ENCODE results near the gene COMMD7. TPM values are rescaled to one million over a fixed set of nuclear protein-coding genes. Genes with fewer than 3 reads are reported as not detected.
"Not testable (repeated sequence)": the region's sequence is repeated elsewhere in the genome, so short reads cannot be mapped to it uniquely, and the experiment has no call there.

The COMMD7 gene
- total RNA-seq, 1 experiment from 2014 or later, result 49.2 TPM

DNA sequence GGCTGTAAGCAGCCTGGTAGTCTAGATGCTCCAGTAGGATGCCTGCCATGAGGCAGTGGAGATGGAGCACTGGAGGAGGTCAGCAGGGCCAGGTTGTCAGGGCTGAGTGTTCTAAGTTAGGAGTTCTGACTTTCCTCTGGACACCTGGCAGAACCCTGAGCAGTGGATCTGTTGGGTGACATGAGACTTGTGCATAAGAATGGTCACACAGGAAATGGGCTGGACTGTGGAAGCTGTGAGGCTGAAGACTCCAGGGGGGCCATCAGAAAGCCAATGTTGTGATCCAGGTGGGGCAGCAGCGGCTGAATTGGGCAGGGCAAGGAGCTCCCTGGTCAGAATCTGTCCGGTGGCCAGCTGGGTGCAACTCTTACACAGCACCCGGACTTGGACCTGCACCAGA is 45.7 kb downstream of the COMMD7 start:
- no peak for DNase-seq (ENCODE audit: low read depth, low spot score)
- in situ Hi-C loops (cut with HindIII; ENCODE audit: low pct_unique_long_range_greater_than_20kb, low sequenced_read_pairs), result loop anchor here (25.0 kb wide), 1 partner anchor 90 kb away; no protein-coding TSS in a partner anchor

DNA sequence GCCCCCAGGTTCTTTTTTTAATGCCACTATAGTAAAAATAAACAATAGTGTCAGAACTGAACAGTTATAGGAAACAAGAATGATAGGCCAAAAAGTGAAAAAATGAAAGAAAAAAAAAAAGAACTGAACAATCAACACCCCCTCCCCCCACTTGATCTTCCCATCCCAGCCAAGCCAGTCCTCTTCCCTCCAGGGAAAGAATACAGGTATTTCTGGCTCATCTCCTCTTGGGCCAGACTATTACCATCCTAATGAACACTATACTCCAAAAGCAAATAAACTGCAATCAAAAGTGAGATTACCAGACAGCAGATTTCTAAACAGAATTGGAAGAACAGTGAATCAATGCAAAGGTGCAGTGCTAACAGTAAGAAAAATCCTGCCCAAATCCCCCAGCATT is 48.2 kb downstream of the COMMD7 start:
- no peak for DNase-seq (ENCODE audit: low read depth, low spot score)
- in situ Hi-C loops (cut with HindIII; ENCODE audit: low pct_unique_long_range_greater_than_20kb, low sequenced_read_pairs), result loop anchor here (25.0 kb wide), 1 partner anchor 92 kb away; no protein-coding TSS in a partner anchor

DNA sequence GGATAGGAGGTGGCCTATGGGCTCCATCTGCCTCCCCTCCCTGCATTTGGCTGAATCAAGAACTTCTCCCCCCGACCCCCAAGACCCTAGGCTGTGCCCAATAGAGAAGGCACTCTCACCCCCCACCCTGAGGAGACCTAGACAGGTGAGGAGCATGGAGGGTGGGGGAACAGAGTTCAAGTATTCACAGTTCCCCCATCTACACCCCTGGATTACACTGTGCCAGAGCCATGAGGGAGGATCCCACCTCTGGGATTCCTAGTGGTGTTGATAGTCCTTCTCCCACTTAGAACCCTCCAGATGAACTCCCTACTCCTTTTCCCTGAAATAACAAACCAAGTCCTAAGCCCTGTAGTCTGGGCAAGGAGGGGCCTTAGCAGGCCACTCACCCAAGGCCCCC is 54.3 kb downstream of the COMMD7 start:
- DNase-seq (ENCODE audit: low read depth, low spot score), result not testable (repeated sequence)

DNA sequence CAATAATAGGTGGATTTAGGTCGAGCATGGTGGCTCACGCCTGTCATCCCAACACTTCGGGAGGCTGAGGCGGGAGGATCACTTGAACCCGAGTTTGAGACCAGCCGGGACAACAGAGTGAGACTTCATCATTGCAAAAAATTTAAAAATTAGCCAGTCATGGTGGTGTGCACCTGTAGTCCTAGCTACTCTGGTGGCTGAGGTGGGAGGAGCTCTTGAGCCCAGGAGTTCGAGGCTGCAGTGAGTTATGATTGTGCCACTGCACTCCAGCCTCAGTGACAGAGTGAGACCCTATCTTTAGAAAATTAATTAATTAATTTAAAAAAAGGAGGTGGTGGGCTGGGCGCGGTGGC is 56.1 kb downstream of the COMMD7 start:
- in situ Hi-C loops (cut with HindIII; ENCODE audit: low pct_unique_long_range_greater_than_20kb, low sequenced_read_pairs), result loop anchor here (25.0 kb wide), 1 partner anchor 100 kb away; no protein-coding TSS in a partner anchor
- DNase-seq (ENCODE audit: low read depth, low spot score), result no peak

More for the DNA sequence above, 54.3 kb downstream of the COMMD7 start:
- in situ Hi-C loops (cut with HindIII; ENCODE audit: low pct_unique_long_range_greater_than_20kb, low sequenced_read_pairs), result loop anchor here (25.0 kb wide), 1 partner anchor 98 kb away; no protein-coding TSS in a partner anchor

DNA sequence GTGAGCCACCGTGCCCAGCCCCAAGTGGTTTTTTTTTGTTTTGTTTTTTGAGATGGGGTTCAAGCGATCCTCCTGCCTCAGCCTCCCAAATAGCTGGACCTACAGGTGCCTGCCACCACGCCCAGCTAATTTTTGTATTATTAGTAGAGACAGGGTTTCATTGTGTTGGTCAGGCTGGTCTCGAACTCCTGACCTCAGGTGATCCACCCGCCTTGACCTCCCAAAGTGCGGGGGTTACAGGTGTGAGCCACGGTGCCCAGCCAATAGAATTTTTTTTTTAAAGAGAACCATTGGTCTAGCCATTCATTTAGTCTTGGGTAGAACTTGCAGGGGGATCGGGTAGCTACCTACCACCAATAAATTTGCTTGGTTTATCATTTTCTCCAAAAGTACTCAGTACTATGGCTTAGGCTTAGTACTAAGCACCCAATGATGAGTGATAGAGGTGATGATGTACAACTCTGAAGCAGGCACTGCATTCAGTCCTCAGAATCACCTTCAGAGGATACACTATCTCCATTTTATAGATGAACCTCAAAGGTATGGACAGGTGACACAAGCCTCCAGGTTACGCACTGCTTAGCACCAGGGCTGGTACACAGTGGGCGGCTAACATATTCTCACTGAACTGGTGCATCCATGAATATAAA is 56.6 kb downstream of the COMMD7 start:
- no peak for DNase-seq (ENCODE audit: low read depth, low spot score)
- in situ Hi-C loops (cut with HindIII; ENCODE audit: low pct_unique_long_range_greater_than_20kb, low sequenced_read_pairs), result loop anchor here (25.0 kb wide), 1 partner anchor 101 kb away; no protein-coding TSS in a partner anchor

DNA sequence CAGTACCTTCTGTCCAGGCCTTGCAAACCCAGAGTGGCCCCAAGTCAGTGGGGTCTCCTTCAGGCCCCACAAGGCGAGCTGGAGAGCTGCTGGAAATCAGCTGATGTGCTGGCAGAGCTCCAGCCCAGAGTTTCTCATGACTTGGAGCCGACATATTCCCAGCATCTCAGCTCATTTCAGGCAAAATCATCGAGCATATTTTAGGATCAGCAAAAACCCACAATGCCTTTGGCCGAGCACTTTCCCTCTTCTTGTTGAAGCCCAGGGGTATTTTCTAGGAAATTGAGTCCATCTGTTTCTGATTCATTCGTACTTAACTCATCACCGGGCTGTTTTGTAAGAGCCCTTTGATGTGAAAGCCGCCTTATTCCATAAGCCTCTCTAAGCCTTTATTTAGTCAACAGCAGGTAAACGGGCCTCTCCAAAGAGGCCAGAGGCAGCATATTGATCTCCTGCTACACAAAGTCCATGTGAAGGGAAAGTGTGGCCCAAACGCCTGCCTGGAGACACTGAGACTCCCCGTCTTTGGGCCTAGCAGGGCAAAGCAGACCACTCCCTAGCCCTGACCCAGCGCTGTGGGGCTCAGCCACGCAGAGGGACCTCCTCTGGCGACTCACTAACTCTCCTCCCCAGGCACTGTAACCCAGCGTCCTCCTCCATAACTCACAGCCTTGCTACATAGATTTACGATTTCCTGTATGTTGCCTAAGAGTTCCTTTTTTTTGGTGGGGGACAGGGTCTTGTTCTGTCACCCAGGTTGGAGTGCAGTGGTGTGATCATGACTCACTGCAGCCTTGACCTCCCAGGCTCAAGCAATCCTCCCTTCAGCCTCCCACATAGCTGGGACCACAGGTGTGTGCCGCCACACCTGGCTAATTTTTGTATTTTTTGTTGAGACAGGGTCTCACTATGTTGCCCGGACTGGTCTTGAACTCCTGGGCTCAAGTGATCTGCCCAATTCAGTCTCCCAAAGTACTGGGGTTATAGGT is 57.4 kb downstream of the COMMD7 start:
- in situ Hi-C loops (cut with HindIII; ENCODE audit: low pct_unique_long_range_greater_than_20kb, low sequenced_read_pairs), result loop anchor here (25.0 kb wide), 1 partner anchor 101 kb away; no protein-coding TSS in a partner anchor
- DNase-seq (ENCODE audit: low read depth, low spot score), result no peak

DNA sequence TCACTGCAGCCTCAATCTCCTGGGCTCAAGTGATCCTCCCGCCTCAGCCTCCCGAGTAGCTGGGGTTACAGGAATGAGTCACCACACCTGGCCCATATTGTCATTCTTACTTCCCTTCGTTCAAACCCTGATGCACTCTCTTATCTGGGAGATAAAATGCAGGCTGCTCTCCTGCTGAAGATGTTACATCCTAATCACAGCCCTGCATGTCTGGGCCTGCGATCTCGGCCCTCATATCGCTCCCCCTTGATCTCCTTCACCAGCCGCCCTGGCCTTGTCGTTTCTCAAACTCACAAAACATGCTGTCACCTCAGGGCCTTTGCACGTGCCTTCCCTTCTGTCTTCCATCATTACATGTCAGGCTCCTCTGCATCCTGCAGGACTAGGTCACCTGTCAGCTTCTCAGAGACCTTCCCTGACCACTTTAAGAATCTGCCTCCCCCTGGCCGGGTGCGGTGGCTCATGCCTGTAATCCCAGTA is 60.7 kb downstream of the COMMD7 start:
- in situ Hi-C loops (cut with HindIII; ENCODE audit: low pct_unique_long_range_greater_than_20kb, low sequenced_read_pairs), result loop anchor here (25.0 kb wide), 1 partner anchor 105 kb away; no protein-coding TSS in a partner anchor

DNA sequence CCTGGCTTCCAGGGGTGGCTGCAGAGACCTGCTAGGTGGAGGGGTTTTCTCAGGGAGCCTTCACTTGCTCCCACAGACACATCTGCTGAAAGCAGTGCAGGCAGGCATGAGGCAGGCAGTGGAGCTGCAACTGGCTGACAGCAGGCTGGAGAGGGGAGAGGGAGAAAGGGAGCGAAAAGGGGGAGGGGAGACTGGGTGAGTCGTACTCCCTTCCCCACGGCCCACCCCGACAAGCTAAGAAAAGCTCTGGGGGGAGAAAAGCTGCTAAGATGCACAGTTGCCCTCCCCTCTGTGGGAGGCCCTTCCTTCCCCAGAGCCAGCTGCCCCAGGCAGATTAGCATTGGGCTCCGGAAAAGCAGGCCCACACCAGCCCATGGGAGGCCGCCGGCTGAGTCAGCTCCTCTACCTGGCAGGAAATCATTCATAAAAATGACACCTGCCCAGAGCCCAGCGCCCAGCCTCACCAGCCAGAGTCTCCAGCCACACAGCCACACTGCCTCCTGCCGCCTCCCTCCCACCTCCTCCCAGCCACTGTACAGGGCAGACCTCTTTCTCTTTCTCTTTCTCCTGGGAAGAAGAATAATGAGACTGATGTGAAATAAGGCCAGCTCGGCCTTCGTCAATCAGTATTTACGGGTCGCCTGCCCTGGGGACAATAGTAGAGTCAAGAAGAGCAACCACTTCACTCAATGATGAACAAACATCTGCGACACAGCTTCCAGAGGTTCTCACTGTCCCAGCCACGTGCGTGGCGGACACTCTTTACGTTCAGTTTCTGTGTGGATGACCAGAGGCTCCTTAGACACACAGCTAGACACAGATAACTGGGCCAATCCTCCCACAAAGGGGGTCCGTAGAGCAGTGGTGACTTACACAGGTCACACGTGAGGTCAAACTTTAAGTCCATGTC is 61.8 kb downstream of the COMMD7 start:
- no peak for DNase-seq (ENCODE audit: low read depth, low spot score)

More for the DNA sequence above, 60.7 kb downstream of the COMMD7 start:
- DNase-seq (ENCODE audit: low read depth, low spot score), result no peak

DNA sequence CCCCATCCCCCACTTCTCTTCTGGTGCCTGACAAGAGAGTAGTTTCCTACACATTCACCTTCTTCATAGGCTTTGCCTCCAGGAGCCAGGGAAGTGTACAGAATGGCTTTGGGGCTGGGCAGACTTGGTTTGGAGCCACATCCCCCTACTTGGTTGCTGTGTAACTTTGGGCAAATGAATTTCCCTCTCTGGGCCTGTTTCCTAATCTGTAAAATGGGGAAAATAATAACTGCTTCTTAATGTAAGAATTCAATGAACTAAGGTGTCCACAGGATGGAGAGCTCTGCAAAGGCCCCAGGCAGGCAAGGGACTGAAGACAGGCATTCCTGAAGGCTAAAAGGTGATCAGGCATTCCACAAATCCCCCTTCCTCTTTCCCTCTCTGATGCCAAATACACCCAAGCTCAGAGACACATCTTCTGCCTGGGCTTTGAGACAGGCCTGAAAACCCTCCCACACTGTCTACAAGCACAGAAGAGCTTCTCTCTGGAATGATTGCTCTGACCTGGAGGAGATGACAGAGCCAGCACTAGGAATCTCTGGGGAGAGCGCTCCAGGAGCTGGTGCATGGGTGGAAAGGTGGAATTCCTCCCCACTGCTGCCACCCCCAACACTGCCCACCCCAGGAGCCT is 62.6 kb downstream of the COMMD7 start:
- DNase-seq (ENCODE audit: low read depth, low spot score), result no peak
- in situ Hi-C loops (cut with HindIII; ENCODE audit: low pct_unique_long_range_greater_than_20kb, low sequenced_read_pairs), result loop anchor here (25.0 kb wide), 1 partner anchor 107 kb away; no protein-coding TSS in a partner anchor

More for the DNA sequence above, 61.8 kb downstream of the COMMD7 start:
- in situ Hi-C loops (cut with HindIII; ENCODE audit: low pct_unique_long_range_greater_than_20kb, low sequenced_read_pairs), result loop anchor here (25.0 kb wide), 1 partner anchor 106 kb away; no protein-coding TSS in a partner anchor

DNA sequence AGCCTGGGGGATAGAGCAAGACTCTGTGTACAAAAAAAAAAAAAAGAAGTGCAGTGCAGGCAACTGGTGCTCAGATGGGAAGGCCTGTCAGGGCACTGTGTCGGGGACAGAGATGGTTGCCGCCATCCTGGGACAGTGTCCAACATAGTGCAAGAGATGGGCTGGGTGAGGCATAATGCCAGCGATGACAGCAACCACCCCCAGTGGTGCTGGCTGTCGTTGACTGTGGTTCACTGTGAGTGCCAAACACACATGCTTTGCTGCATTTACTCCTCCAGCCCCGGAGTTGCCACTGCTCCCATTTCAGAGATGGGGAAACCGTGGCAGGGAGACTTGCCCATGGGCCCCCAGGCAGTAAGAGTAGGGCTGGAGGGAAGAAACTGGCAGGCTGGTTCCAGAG is 64.3 kb downstream of the COMMD7 start:
- in situ Hi-C loops (cut with HindIII; ENCODE audit: low pct_unique_long_range_greater_than_20kb, low sequenced_read_pairs), result loop anchor here (25.0 kb wide), 1 partner anchor 108 kb away; no protein-coding TSS in a partner anchor
- DNase-seq (ENCODE audit: low read depth, low spot score), result no peak

DNA sequence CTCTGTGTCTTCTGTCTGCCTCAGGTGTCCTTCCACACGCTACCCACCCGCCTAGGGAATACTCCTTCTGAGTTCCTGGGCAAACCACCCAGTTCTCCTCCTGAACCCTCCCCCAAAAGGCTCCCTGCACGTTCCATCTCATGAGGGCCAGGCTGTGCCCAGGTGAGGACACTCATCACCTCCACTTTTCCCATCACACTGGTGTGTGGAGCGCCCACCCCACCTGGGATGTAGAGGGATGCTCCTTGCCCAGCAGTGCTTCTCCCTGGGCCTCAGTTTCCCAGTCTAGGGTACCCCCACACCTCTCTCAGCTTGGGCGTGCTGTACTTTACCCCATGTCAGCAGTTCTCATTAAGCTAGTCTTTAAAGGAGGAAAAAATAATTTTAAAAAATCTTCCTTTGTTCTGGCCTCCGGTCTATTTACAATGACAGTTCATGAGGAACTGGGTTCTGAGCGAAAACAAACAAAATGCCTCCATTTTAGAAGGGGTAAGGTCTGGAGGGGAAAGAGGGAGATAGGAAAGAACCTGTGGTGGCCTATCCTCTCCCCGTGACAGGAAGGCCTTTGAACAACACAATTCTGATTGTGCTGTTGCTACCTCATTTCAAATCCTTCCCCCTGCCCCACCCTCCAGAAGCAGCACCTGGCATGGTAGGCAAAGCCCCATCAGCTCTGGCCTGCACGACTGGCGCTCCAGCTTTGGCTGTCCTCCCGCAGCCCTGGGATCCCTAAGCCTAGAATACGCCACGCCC is 67.9 kb downstream of the COMMD7 start:
- DNase-seq (ENCODE audit: low read depth, low spot score), result no peak
- in situ Hi-C loops (cut with HindIII; ENCODE audit: low pct_unique_long_range_greater_than_20kb, low sequenced_read_pairs), result loop anchor here (25.0 kb wide), 1 partner anchor 112 kb away; no protein-coding TSS in a partner anchor

DNA sequence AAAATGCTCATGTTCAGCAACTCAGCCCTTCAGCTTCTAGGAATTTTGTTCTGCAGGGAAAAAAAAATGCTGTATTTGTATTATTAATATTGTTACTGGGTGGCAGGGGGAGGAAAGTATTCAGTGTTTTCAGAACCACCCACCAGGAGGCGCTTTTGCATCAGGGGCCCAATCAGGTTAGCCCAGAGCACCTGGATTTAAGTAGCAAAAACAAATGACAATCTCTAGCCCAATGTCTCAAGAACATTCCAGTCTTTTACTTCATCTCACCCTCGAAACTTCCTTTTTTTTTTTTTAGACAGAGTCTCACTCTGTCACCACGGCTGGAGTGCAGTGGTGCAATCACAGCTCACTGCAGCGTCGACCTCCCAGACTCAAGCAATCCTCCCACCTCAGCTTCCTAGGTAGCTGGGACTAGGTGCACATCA is 68.9 kb downstream of the COMMD7 start:
- in situ Hi-C loops (cut with HindIII; ENCODE audit: low pct_unique_long_range_greater_than_20kb, low sequenced_read_pairs), result no loop called here
- peak; percentile 73 for DNase-seq (ENCODE audit: low read depth, low spot score)

DNA sequence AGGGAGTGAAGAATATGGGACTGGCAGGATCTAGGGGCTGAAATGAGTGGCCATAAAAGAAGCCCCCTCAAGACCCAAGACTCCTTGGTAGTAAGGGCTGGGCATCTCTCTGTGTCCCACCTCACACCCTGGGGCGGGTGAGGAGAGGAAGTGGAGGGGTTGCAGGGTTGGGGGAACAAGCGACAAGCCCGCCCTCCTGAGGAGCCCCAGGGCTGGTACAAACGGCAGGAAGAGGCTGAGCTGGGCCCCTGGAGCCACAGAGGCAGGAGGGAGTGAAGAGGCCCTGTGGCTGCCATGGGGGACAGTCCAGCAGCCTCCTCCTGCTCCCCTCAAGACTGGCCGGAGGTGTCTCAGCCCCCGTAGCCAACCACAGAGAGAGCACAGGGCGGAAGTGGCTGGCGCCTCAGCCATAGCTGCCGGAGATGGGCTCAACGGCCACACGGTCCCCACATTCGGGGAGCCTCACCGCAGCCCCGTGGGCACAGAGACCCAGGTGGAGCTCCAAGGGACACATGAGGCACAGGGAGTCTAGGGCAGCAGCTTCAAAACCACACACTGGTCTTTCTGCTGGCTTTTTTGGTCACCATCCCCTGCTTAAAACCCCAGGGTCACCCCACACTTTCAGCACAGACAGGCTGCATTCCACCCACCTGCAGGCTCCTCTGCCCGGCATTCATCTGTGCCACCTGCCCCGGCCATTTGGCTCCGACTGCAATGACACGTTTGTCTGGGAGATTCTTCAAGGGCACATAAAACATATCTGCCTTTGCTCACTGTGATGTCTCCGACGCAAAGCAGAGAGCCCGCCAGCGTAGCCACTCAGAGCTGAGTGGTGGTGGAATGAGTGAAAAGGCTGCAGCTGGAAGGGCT is 70.0 kb downstream of the COMMD7 start:
- no peak for DNase-seq (ENCODE audit: low read depth, low spot score)
- in situ Hi-C loops (cut with HindIII; ENCODE audit: low pct_unique_long_range_greater_than_20kb, low sequenced_read_pairs), result no loop called here

DNA sequence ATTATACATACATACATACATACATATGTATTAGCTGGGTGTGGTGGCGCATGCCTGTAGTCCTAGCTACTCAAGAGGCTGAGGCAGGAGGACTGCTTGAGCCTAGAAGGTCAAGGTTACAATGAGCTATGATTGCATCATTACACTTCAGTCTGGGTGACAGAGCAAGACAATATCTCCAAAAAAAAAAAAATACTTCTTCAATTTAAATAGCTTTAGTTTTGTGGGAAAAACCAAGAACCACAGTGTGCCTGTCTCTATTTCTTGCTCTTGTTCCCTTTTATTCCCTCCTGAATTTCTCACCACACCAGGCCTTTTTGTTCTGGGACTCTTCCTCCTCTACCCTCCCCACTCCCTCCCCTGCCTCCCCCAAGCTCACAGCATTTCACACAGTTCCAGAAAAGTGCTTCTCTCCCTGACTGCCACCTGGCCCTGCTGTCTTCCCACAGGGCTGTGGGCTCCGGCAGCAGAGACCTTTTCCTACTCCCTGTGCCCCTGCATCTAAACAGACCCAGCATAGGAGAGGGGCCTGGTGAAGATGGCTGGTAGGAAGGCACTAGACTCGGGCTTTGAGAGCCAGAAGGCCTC is 70.8 kb downstream of the COMMD7 start:
- in situ Hi-C loops (cut with HindIII; ENCODE audit: low pct_unique_long_range_greater_than_20kb, low sequenced_read_pairs), result no loop called here
- no peak for DNase-seq (ENCODE audit: low read depth, low spot score)
